ENCODE results near the gene CTSZ. TPM values are rescaled to one million over a fixed set of nuclear protein-coding genes. Genes with fewer than 3 reads are reported as not detected.

CTSZ gene
- polyA plus RNA-seq, 2 of the 4 experiments (the other 2 are of a cell fraction): 115 to 156 TPM

- WGBS (ENCODE audit: missing lambda C conversion rate): 92% methylated on average over 5 of the region's 5 CpGs
- H3K27ac ChIP-seq: no peak within 1 kb of the TSS
- ChIA-PET CTCF (interaction anchor here (1.9 kb wide), 1 partner anchor 14 kb away, joined by 5 read pairs; no protein-coding TSS in a partner anchor), POLR2A (interaction anchor here (2.1 kb wide), 1 partner anchor 13 kb away, joined by 8 read pairs; the partner anchor contains the start of gene ATP5F1E)
- H3K4me2 ChIP-seq: no peak within 1 kb of the TSS
- H3K4me3 ChIP-seq: no peak within 1 kb of the TSS
- H3K4me1 ChIP-seq: no peaks in the 10 kb centered on the region
- no peaks in the 10 kb centered on the region for H3K9me3 ChIP-seq
- DNase-seq (ENCODE audit: low read depth in 1 of 2, low spot score in 1 of 2) (no peak), ATAC-seq (no peak), FAIRE-seq (no peak)
- no peak for TF ChIP-seq ZC3H11A (IDR thresholded peaks at IDR 0.05)
Observed at GRCh38 chr20:59019217-59019616, 12.2 kb upstream of the CTSZ start, which contains the start of gene TUBB1. TUBB1 (plus strand) TSS chr20:59019429; CDS start chr20:59019523, 94 bp downstream.

GRCh38 chr20:59018817-59019216, 11.8 kb upstream of the CTSZ start:
- FAIRE-seq: no peak

GRCh38 chr20:59017493-59018231, 10.6 kb upstream of the CTSZ start:
- FAIRE-seq: no peak
- Histone ChIP-seq H3K9me3 (no peaks in the 10 kb centered on the region), H3K4me3 (no peak overlapping the region), H3K27ac (no peak overlapping the region), H3K4me2 (no peak overlapping the region), H3K4me1 (no peaks in the 10 kb centered on the region)
- WGBS (ENCODE audit: missing lambda C conversion rate): 86% methylated on average over 15 of the region's 16 CpGs
- TF ChIP-seq BCL3 (IDR thresholded peaks at IDR 0.05) (no peak), HMGXB4 (CRISPR knock-in tag; IDR thresholded peaks at IDR 0.05; ENCODE audit: borderline replicate concordance) (no peak), FOSB (CRISPR knock-in tag; IDR thresholded peaks at IDR 0.05) (no peak), FOXS1 (CRISPR knock-in tag; IDR thresholded peaks at IDR 0.05) (no peak), ESRRA (IDR thresholded peaks at IDR 0.05; ENCODE audit: borderline replicate concordance, low read length) (no peak), REST (IDR thresholded peaks at IDR 0.05) (no peak), ZFP36 (IDR thresholded peaks at IDR 0.05; ENCODE audit: borderline replicate concordance, partially characterized antibody) (no peak), BHLHE40 (IDR thresholded peaks at IDR 0.05; ENCODE audit: low read depth, low read length) (no peak), HEYL (CRISPR knock-in tag; IDR thresholded peaks at IDR 0.05) (no peak), ZC3H11A (IDR thresholded peaks at IDR 0.05) (no peak), SREBF2 (IDR thresholded peaks at IDR 0.05) (no peak)
- CTCF ChIA-PET: interaction anchor here (1.0 to 1.5 kb wide), 2 partner anchors 70 to 78 kb away, joined by 3 to 4 read pairs; no protein-coding TSS in a partner anchor
- POLR2A ChIA-PET: interaction anchor here (1.3 kb wide), 1 partner anchor 14 kb away, joined by 7 read pairs; the partner anchor contains the start of gene ATP5F1E
- DNase-seq (ENCODE audit: low read depth in 1 of 2, low spot score in 1 of 2): no peak
- ATAC-seq: no peak

More at GRCh38 chr20:59018817-59019216, 11.8 kb upstream of the CTSZ start:
- no peak overlapping the region for H3K4me2 ChIP-seq
- no peaks in the 10 kb centered on the region for H3K9me3 ChIP-seq
- TF ChIP-seq ESRRA (IDR thresholded peaks at IDR 0.05; ENCODE audit: borderline replicate concordance, low read length) (no peak), CHD4 (IDR thresholded peaks at IDR 0.05; ENCODE audit: borderline replicate concordance) (no peak), HOXB5 (CRISPR knock-in tag; IDR thresholded peaks at IDR 0.05) (no peak), JUN (IDR thresholded peaks at IDR 0.05) (no peak)
- ChIA-PET POLR2A (interaction anchor here (2.1 kb wide), 1 partner anchor 13 kb away, joined by 8 read pairs; the partner anchor contains the start of gene ATP5F1E), CTCF (interaction anchor here (1.5 to 1.9 kb wide), 2 partner anchors 15 to 77 kb away, joined by 3 to 5 read pairs; no protein-coding TSS in a partner anchor)
- no peak overlapping the region for H3K4me3 ChIP-seq
- H3K4me1 ChIP-seq: no peaks in the 10 kb centered on the region
- no peak overlapping the region for H3K27ac ChIP-seq
- no peak for ATAC-seq
- WGBS (ENCODE audit: missing lambda C conversion rate): 86% methylated on average over 10 of the region's 10 CpGs
- DNase-seq (ENCODE audit: low read depth in 1 of 2, low spot score in 1 of 2): no peak
